Immature natural killer cell (primary cell): ENCODE results near the gene TECPR2. TPM values are rescaled to one million over a fixed set of nuclear protein-coding genes. Genes with fewer than 3 reads are reported as not detected.

Source experiments
- DNase-seq, 3 donors: peaks; one replicate each; pipeline ENCODE4 v3.0.0; 2022; ENCODE audit warnings: mixed read lengths in 1 of 3
- H3K27ac Mint-ChIP-seq, 6 donors: one replicate each; pipeline ENCODE4 v1.8.0; 2020; ENCODE audit warnings: mixed read lengths in 6 of 6, mild to moderate bottlenecking in 5 of 6, inconsistent platforms in 4 of 6, moderate library complexity in 3 of 6
- H3K27me3 Mint-ChIP-seq, 3 donors: one replicate each; pipeline ENCODE4 v1.8.0; 2020 to 2021; ENCODE audit warnings: low read depth in 3 of 3, mild to moderate bottlenecking in 3 of 3, mixed read lengths in 3 of 3, moderate library complexity in 3 of 3, inconsistent platforms in 1 of 3
- H3K36me3 Mint-ChIP-seq, 3 donors: one replicate each; pipeline ENCODE4 v1.8.0; 2020; ENCODE audit warnings: mixed read lengths in 3 of 3, inconsistent platforms in 2 of 3, mild to moderate bottlenecking in 2 of 3
- H3K4me1 Mint-ChIP-seq, 2 donors: one replicate each; pipeline ENCODE4 v1.8.0; 2020; ENCODE audit warnings: inconsistent platforms in 2 of 2, mild to moderate bottlenecking in 2 of 2, mixed read lengths in 2 of 2, moderate library complexity in 1 of 2
- H3K4me3 Mint-ChIP-seq, 5 donors: one replicate each; pipeline ENCODE4 v1.8.0; 2020; ENCODE audit warnings: mild to moderate bottlenecking in 5 of 5, mixed read lengths in 5 of 5, inconsistent platforms in 3 of 5, moderate library complexity in 3 of 5
- H3K9me3 Mint-ChIP-seq, 6 donors: one replicate each; pipeline ENCODE4 v1.8.0; 2020; ENCODE audit warnings: mild to moderate bottlenecking in 6 of 6, mixed read lengths in 6 of 6, inconsistent platforms in 4 of 6, moderate library complexity in 3 of 6
- polyA plus RNA-seq, 3 donors: library from polyadenylated mRNA; unstranded; fragments of 300-500 nt; fragmentation: Illumina TruSeq; gene quantifications; one replicate each; pipeline ENCODE4 v1.2.3, GENCODE V29; 2021

The TECPR2 gene
- polyA plus RNA-seq, 3 donors from 2014 or later: 2.2 to 5.5 TPM; not detected in 1

GRCh38 chr14:102495491-102496330, 133.0 kb downstream of the TECPR2 start:
- Mint-ChIP-seq H3K27ac (peak overlapping the region in 1 of 6 donors; percentile 83), H3K9me3 (no peaks in the 10 kb centered on the region), H3K36me3 (peaks cover 0 to 12% (median 9%) of the 10 kb centered on the region in 3 donors), H3K4me1 (peaks cover 10 to 12% of the 10 kb centered on the region in 2 donors), H3K27me3 (peaks cover 0 to 8% (median 0%) of the 10 kb centered on the region in 3 donors), H3K4me3 (no peak overlapping the region)
- DNase-seq: no peak

GRCh38 chr14:102496331-102496691, 133.6 kb downstream of the TECPR2 start:
- H3K27me3 Mint-ChIP-seq: peaks cover 0 to 8% (median 0%) of the 10 kb centered on the region in 3 donors
- peaks cover 0 to 12% (median 9%) of the 10 kb centered on the region in 3 donors for H3K36me3 Mint-ChIP-seq
- H3K27ac Mint-ChIP-seq: peak overlapping the region in 1 of 6 donors; percentile 28
- H3K4me1 Mint-ChIP-seq: peaks cover 16 to 18% of the 10 kb centered on the region in 2 donors
- no peak for DNase-seq
- H3K4me3 Mint-ChIP-seq: no peak overlapping the region
- no peaks in the 10 kb centered on the region for H3K9me3 Mint-ChIP-seq

- Mint-ChIP-seq H3K9me3 (no peaks in the 10 kb centered on the region), H3K36me3 (peaks cover 0 to 12% (median 9%) of the 10 kb centered on the region in 3 donors), H3K27me3 (peaks cover 0 to 10% (median 0%) of the 10 kb centered on the region in 3 donors), H3K4me3 (no peak overlapping the region), H3K27ac (peak overlapping the region in 2 of 6 donors; percentile 55 to 69), H3K4me1 (peaks cover 16 to 18% of the 10 kb centered on the region in 2 donors)
- no peak for DNase-seq
Observed at GRCh38 chr14:102496958-102497744, 134.4 kb downstream of the TECPR2 start.

GRCh38 chr14:102497998-102498677, 135.4 kb downstream of the TECPR2 start:
- Mint-ChIP-seq H3K27ac (peak overlapping the region in 3 of 6 donors; percentile 46 to 69 (median 55)), H3K4me3 (no peak overlapping the region), H3K9me3 (no peaks in the 10 kb centered on the region), H3K27me3 (peaks cover 0 to 10% (median 0%) of the 10 kb centered on the region in 3 donors), H3K36me3 (peaks cover 0 to 12% (median 9%) of the 10 kb centered on the region in 3 donors), H3K4me1 (peaks cover 16 to 18% of the 10 kb centered on the region in 2 donors)
- no peak for DNase-seq

- Mint-ChIP-seq H3K27me3 (peaks cover 0 to 10% (median 0%) of the 10 kb centered on the region in 3 donors), H3K9me3 (no peaks in the 10 kb centered on the region), H3K36me3 (peaks cover 0 to 12% (median 9%) of the 10 kb centered on the region in 3 donors), H3K27ac (peak overlapping the region; percentile 34 to 97 (median 82)), H3K4me1 (peaks cover 16 to 18% of the 10 kb centered on the region in 2 donors), H3K4me3 (peak overlapping the region in 1 of 5 donors; percentile 24)
- DNase-seq: no peak
Observed at GRCh38 chr14:102498678-102499265, 136.0 kb downstream of the TECPR2 start.

- Mint-ChIP-seq H3K27me3 (peaks cover 0 to 10% (median 0%) of the 10 kb centered on the region in 3 donors), H3K27ac (peak overlapping the region; percentile 88 to 97 (median 93)), H3K9me3 (no peaks in the 10 kb centered on the region), H3K36me3 (peaks cover 0 to 12% (median 9%) of the 10 kb centered on the region in 3 donors), H3K4me1 (peaks cover 16 to 18% of the 10 kb centered on the region in 2 donors), H3K4me3 (peak overlapping the region in 3 of 5 donors; percentile 7 to 53 (median 41))
- DNase-seq: no peak
Observed at GRCh38 chr14:102499401-102500157, 136.8 kb downstream of the TECPR2 start.

GRCh38 chr14:102500158-102500662, 137.5 kb downstream of the TECPR2 start:
- H3K4me1 Mint-ChIP-seq: peaks cover 16 to 18% of the 10 kb centered on the region in 2 donors
- peak overlapping the region; percentile 88 to 97 (median 93) for H3K27ac Mint-ChIP-seq
- peak overlapping the region in 3 of 5 donors; percentile 7 to 53 (median 49) for H3K4me3 Mint-ChIP-seq
- H3K9me3 Mint-ChIP-seq: no peaks in the 10 kb centered on the region
- H3K27me3 Mint-ChIP-seq: peaks cover 0 to 10% (median 0%) of the 10 kb centered on the region in 3 donors
- DNase-seq: peak; percentile 45 to 73 (median 55)
- peaks cover 0 to 12% (median 9%) of the 10 kb centered on the region in 3 donors for H3K36me3 Mint-ChIP-seq

GRCh38 chr14:102500713-102501112, 138.0 kb downstream of the TECPR2 start:
- peaks cover 0 to 12% (median 0%) of the 10 kb centered on the region in 3 donors for H3K27me3 Mint-ChIP-seq
- H3K4me3 Mint-ChIP-seq: peak overlapping the region in 2 of 5 donors; percentile 7 to 53
- H3K36me3 Mint-ChIP-seq: peaks cover 0 to 12% (median 9%) of the 10 kb centered on the region in 3 donors
- DNase-seq: peak in 1 of 3 donors; percentile 28
- H3K9me3 Mint-ChIP-seq: no peaks in the 10 kb centered on the region
- H3K27ac Mint-ChIP-seq: peak overlapping the region; percentile 88 to 97 (median 93)
- H3K4me1 Mint-ChIP-seq: peaks cover 16 to 18% of the 10 kb centered on the region in 2 donors

- H3K27ac Mint-ChIP-seq: peak overlapping the region in 4 of 6 donors; percentile 33 to 93 (median 76)
- H3K27me3 Mint-ChIP-seq: peaks cover 0 to 14% (median 3%) of the 10 kb centered on the region in 3 donors
Observed at GRCh38 chr14:102501751-102502315, 139.1 kb downstream of the TECPR2 start.

GRCh38 chr14:102502571-102502970, 139.8 kb downstream of the TECPR2 start:
- Mint-ChIP-seq H3K4me3 (no peak overlapping the region), H3K4me1 (peaks cover 16 to 18% of the 10 kb centered on the region in 2 donors), H3K36me3 (peaks cover 0 to 12% (median 9%) of the 10 kb centered on the region in 3 donors), H3K27ac (peak overlapping the region in 3 of 6 donors; percentile 15 to 56 (median 19)), H3K9me3 (no peaks in the 10 kb centered on the region), H3K27me3 (peaks cover 0 to 14% (median 3%) of the 10 kb centered on the region in 3 donors)
- no peak for DNase-seq

More at GRCh38 chr14:102501751-102502315, 139.1 kb downstream of the TECPR2 start:
- Mint-ChIP-seq H3K36me3 (peaks cover 0 to 12% (median 9%) of the 10 kb centered on the region in 3 donors), H3K9me3 (no peaks in the 10 kb centered on the region), H3K4me1 (peaks cover 16 to 18% of the 10 kb centered on the region in 2 donors), H3K4me3 (no peak overlapping the region)
- no peak for DNase-seq

- no peaks in the 10 kb centered on the region for H3K9me3 Mint-ChIP-seq
- peaks cover 16% of the 10 kb centered on the region in 2 donors for H3K4me1 Mint-ChIP-seq
- peaks cover 0 to 9% (median 9%) of the 10 kb centered on the region in 3 donors for H3K36me3 Mint-ChIP-seq
- H3K27ac Mint-ChIP-seq: peak overlapping the region in 2 of 6 donors; percentile 54 to 58
- peaks cover 0 to 13% (median 3%) of the 10 kb centered on the region in 3 donors for H3K27me3 Mint-ChIP-seq
- no peak for DNase-seq
- no peak overlapping the region for H3K4me3 Mint-ChIP-seq
Observed at GRCh38 chr14:102503641-102504327, 141.0 kb downstream of the TECPR2 start.
